Measurements from ENCODE around the gene LY6G6F. TPM values are rescaled to one million over a fixed set of nuclear protein-coding genes. Genes with fewer than 3 reads are reported as not detected.

Gene LY6G6F
- total RNA-seq, 4 donors from 2014 or later: not detected

GRCh38 chr6:31666337-31666965 lies 40.2 kb upstream of the LY6G6F start:
- H3K4me1 ChIP-seq: peaks cover 47 to 64% (median 55%) of the 10 kb centered on the region in 4 donors
- peaks cover 37 to 63% (median 60%) of the 10 kb centered on the region in 4 donors for H3K36me3 ChIP-seq
- no peak for DNase-seq (ENCODE audit: extremely low spot score)
- no peaks in the 10 kb centered on the region for H3K9me3 ChIP-seq
- peak overlapping the region; percentile 66 to 93 (median 78) for H3K4me3 ChIP-seq
- 2% methylated on average over 15 of the region's 15 CpGs for WGBS
- H3K27me3 ChIP-seq: no peaks in the 10 kb centered on the region
- TF ChIP-seq EP300 (IDR thresholded peaks at IDR 0.05): no peak
- TF ChIP-seq POLR2A (IDR thresholded peaks at IDR 0.05; ENCODE audit: low read depth): no peak
- no peak for TF ChIP-seq CTCF (IDR thresholded peaks at IDR 0.05)
- TF ChIP-seq POLR2AphosphoS5 (IDR thresholded peaks at IDR 0.05): no peak
- intact Hi-C loops (cut with DNase I): no loop called here
- H3K27ac ChIP-seq (replicated peaks in 1 of 4): peak overlapping the region; percentile 95 to 99 (median 98)

- Histone ChIP-seq H3K27me3 (no peaks in the 10 kb centered on the region), H3K36me3 (peaks cover 46 to 75% (median 72%) of the 10 kb centered on the region in 4 donors), H3K27ac (replicated peaks in 1 of 4) (no peak within 1 kb of the TSS), H3K4me1 (peaks cover 19 to 33% (median 27%) of the 10 kb centered on the region in 4 donors), H3K4me3 (no peak within 1 kb of the TSS), H3K9me3 (no peaks in the 10 kb centered on the region)
- TF ChIP-seq POLR2AphosphoS5 (IDR thresholded peaks at IDR 0.05) (no peak), EP300 (IDR thresholded peaks at IDR 0.05) (no peak), CTCF (IDR thresholded peaks at IDR 0.05) (no peak), POLR2A (IDR thresholded peaks at IDR 0.05; ENCODE audit: low read depth) (no peak)
- WGBS: 92% methylated on average over 8 of the region's 8 CpGs
- DNase-seq (ENCODE audit: extremely low spot score): no peak
- intact Hi-C loops (cut with DNase I): no loop called here
Measured at GRCh38 chr6:31669676-31670075, 37.0 kb upstream of the LY6G6F start, which contains the start of gene LY6G5B. Gene LY6G5B, plus strand, starts transcription at chr6:31669976. Its CDS starts 975 bp downstream, at chr6:31670951.

GRCh38 chr6:31676322-31676903 lies 30.3 kb upstream of the LY6G6F start:
- H3K9me3 ChIP-seq: no peaks in the 10 kb centered on the region
- H3K4me1 ChIP-seq: peaks cover 12 to 16% (median 14%) of the 10 kb centered on the region in 4 donors
- WGBS: 77% methylated on average over 4 of the region's 4 CpGs
- H3K4me3 ChIP-seq: no peak overlapping the region
- no peak for DNase-seq (ENCODE audit: extremely low spot score)
- peaks cover 10 to 28% (median 26%) of the 10 kb centered on the region in 4 donors for H3K36me3 ChIP-seq
- no peak overlapping the region for H3K27ac ChIP-seq (replicated peaks in 1 of 4)
- no peak for TF ChIP-seq CTCF (IDR thresholded peaks at IDR 0.05)
- TF ChIP-seq POLR2A (IDR thresholded peaks at IDR 0.05; ENCODE audit: low read depth): no peak
- TF ChIP-seq EP300 (IDR thresholded peaks at IDR 0.05): no peak
- no peak for TF ChIP-seq POLR2AphosphoS5 (IDR thresholded peaks at IDR 0.05)
- intact Hi-C loops (cut with DNase I): no loop called here
- H3K27me3 ChIP-seq: no peaks in the 10 kb centered on the region

GRCh38 chr6:31676904-31677303 lies 29.8 kb upstream of the LY6G6F start:
- 64% methylated on average over 6 of the region's 6 CpGs for WGBS
- no peak overlapping the region for H3K27ac ChIP-seq (replicated peaks in 1 of 4)
- H3K36me3 ChIP-seq: peaks cover 5 to 23% (median 21%) of the 10 kb centered on the region in 4 donors
- peaks cover 12 to 21% (median 19%) of the 10 kb centered on the region in 4 donors for H3K4me1 ChIP-seq
- no peak for TF ChIP-seq EP300 (IDR thresholded peaks at IDR 0.05)
- TF ChIP-seq CTCF (IDR thresholded peaks at IDR 0.05): no peak
- no peak for TF ChIP-seq POLR2A (IDR thresholded peaks at IDR 0.05; ENCODE audit: low read depth)
- TF ChIP-seq POLR2AphosphoS5 (IDR thresholded peaks at IDR 0.05): no peak
- H3K4me3 ChIP-seq: no peak overlapping the region
- intact Hi-C loops (cut with DNase I): no loop called here
- no peak for DNase-seq (ENCODE audit: extremely low spot score)
- no peaks in the 10 kb centered on the region for H3K27me3 ChIP-seq
- no peaks in the 10 kb centered on the region for H3K9me3 ChIP-seq

Data from esophagus muscularis mucosa (tissue), 4 donors.